Measurements from ENCODE around the gene STEEP1. TPM values are rescaled to one million over a fixed set of nuclear protein-coding genes. Genes with fewer than 3 reads are reported as not detected.

Gene STEEP1
- total and polyA plus RNA-seq, 2 of the 13 experiments (the other 11 are each of a cell fraction or from before 2014, with no cell fraction given): 7.7 to 23.1 TPM

- TF ChIP-seq ZBTB14 (CRISPR knock-in tag; IDR thresholded peaks at IDR 0.05): no peak
- TF ChIP-seq IKZF4 (CRISPR knock-in tag; IDR thresholded peaks at IDR 0.05; ENCODE audit: borderline replicate concordance, low read depth, not compliant biosample characterization): no peak
- TF ChIP-seq AKNA (CRISPR knock-in tag; IDR thresholded peaks at IDR 0.05; ENCODE audit: borderline replicate concordance): no peak
Observed at GRCh38 chrX:119497185-119497584, 68.0 kb downstream of the STEEP1 start (continued).

All from HepG2 (cell line).